AG04450 (cell line): Measurements from ENCODE around the gene NFAT5. TPM values are rescaled to one million over a fixed set of nuclear protein-coding genes. Genes with fewer than 3 reads are reported as not detected.

Experiments used
- CTCF ChIA-PET: fragments of 300-600, 350-600 bp; formaldehyde crosslinking; extraction: SDS; loops from one replicate; lab custom pipeline; 2022; ENCODE audit warnings: antibody characterized with exemption, inconsistent platforms; lab: Charles Lee
- POLR2A ChIA-PET: fragments of 350-600 bp; formaldehyde crosslinking; extraction: SDS; loops from one replicate; lab custom pipeline; 2021; ENCODE audit warnings: antibody characterized with exemption, inconsistent platforms; lab: Yijun Ruan, JAX
- DNase-seq: peaks from one replicate; pipeline ENCODE4 v3.0.0-alpha.2; 2011; ENCODE audit warnings: low read depth, low spot score
- H3K27ac ChIP-seq: one replicate; pipeline ENCODE4 v1.5.1; 2012; ENCODE audit warnings: low read depth, low read length, control low read depth
- H3K27me3 ChIP-seq: one replicate; pipeline ENCODE4 v1.6.0; 2012; ENCODE audit warnings: low read length; ENCODE audit not compliant: control insufficient read depth, insufficient read depth
- H3K4me3 ChIP-seq: 2 replicates; pipeline ENCODE4 v1.5.1; 2011; ENCODE audit warnings: mild to moderate bottlenecking, low read depth, low read length, control low read depth
- H3K9me3 ChIP-seq: 2 replicates; pipeline ENCODE4 v1.5.1; 2012; ENCODE audit warnings: low read length; ENCODE audit not compliant: control insufficient read depth, insufficient read depth
- polyA plus RNA-seq: library from polyadenylated mRNA; depleted of rRNA; stranded (reverse); fragments of >200 nt; gene quantifications from 2 replicates; pipeline ENCODE4 v1.2.3, GENCODE V29; 2011
- TF ChIP-seq, protein P1 (sequence below): IDR thresholded peaks from 2 replicates; pipeline ENCODE4 v1.5.1; 2011; ENCODE audit warnings: low read depth, low read length, control low read depth, inconsistent platforms

NFAT5 gene
- polyA plus RNA-seq, 1 experiment: 36.9 TPM

GRCh38 chr16:69680358-69680757, 114.6 kb downstream of the NFAT5 start:
- POLR2A ChIA-PET: no interaction called here
- TF ChIP-seq, protein P1, sequence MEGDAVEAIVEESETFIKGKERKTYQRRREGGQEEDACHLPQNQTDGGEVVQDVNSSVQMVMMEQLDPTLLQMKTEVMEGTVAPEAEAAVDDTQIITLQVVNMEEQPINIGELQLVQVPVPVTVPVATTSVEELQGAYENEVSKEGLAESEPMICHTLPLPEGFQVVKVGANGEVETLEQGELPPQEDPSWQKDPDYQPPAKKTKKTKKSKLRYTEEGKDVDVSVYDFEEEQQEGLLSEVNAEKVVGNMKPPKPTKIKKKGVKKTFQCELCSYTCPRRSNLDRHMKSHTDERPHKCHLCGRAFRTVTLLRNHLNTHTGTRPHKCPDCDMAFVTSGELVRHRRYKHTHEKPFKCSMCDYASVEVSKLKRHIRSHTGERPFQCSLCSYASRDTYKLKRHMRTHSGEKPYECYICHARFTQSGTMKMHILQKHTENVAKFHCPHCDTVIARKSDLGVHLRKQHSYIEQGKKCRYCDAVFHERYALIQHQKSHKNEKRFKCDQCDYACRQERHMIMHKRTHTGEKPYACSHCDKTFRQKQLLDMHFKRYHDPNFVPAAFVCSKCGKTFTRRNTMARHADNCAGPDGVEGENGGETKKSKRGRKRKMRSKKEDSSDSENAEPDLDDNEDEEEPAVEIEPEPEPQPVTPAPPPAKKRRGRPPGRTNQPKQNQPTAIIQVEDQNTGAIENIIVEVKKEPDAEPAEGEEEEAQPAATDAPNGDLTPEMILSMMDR: no peak

GRCh38 chr16:69688589-69688988, 122.8 kb downstream of the NFAT5 start:
- no peak for DNase-seq
- POLR2A ChIA-PET: no interaction called here
- CTCF ChIA-PET: no interaction called here
- H3K9me3 ChIP-seq: no peaks in the 10 kb centered on the region
- no peak overlapping the region for H3K27ac ChIP-seq
- H3K27me3 ChIP-seq: no peaks in the 10 kb centered on the region
- TF ChIP-seq, protein P1: no peak
- H3K4me3 ChIP-seq: no peak overlapping the region

More at GRCh38 chr16:69680358-69680757, 114.6 kb downstream of the NFAT5 start:
- H3K9me3 ChIP-seq: no peaks in the 10 kb centered on the region
- CTCF ChIA-PET: interaction anchor here (1.1 kb wide), 1 partner anchor 284 kb away, joined by 3 read pairs; no protein-coding TSS in a partner anchor
- H3K27me3 ChIP-seq: no peaks in the 10 kb centered on the region
- H3K27ac ChIP-seq: no peak overlapping the region
- H3K4me3 ChIP-seq: no peak overlapping the region
- DNase-seq: no peak

GRCh38 chr16:69691980-69692911, 126.5 kb downstream of the NFAT5 start:
- H3K27me3 ChIP-seq: no peaks in the 10 kb centered on the region
- H3K4me3 ChIP-seq: no peak overlapping the region
- peak overlapping the region; percentile 59 for H3K27ac ChIP-seq
- H3K9me3 ChIP-seq: no peaks in the 10 kb centered on the region
- ChIA-PET CTCF (no interaction called here), POLR2A (no interaction called here)
- DNase-seq: no peak
- TF ChIP-seq, protein P1: no peak

GRCh38 chr16:69693916-69694315, 128.2 kb downstream of the NFAT5 start:
- POLR2A ChIA-PET: no interaction called here
- DNase-seq: no peak

More at GRCh38 chr16:69693916-69694315, 128.2 kb downstream of the NFAT5 start:
- Histone ChIP-seq H3K27ac (no peak overlapping the region), H3K4me3 (no peak overlapping the region), H3K27me3 (no peaks in the 10 kb centered on the region), H3K9me3 (no peaks in the 10 kb centered on the region)
- TF ChIP-seq, protein P1: no peak
- CTCF ChIA-PET: interaction anchor here (1.3 kb wide), 1 partner anchor 61 kb away, joined by 3 read pairs; the partner anchor contains the start of gene NOB1
